ENCODE results near the gene CFI. TPM values are rescaled to one million over a fixed set of nuclear protein-coding genes. Genes with fewer than 3 reads are reported as not detected.

CFI gene
- total RNA-seq, 2 experiments from 2014 or later = not detected

DNA sequence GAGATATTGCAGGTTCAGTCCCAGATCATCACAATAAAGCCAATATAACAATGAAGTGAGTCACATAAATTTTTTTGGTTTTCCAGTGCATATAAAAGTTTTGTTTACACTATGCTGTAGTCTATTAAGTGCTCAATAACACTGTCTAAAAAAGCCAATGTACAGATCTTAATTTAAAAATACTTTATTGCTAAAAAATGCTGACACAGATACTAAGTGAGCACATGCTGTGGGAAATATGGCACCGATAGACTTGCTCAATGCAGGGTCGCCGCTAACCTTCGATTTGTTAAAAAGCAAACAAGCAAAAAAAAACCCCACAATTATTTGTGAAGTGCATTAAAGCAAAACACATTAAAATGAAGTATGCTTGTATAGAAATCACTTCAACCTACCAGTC lies 82.2 kb downstream of the CFI start:
- TF ChIP-seq, protein P1, sequence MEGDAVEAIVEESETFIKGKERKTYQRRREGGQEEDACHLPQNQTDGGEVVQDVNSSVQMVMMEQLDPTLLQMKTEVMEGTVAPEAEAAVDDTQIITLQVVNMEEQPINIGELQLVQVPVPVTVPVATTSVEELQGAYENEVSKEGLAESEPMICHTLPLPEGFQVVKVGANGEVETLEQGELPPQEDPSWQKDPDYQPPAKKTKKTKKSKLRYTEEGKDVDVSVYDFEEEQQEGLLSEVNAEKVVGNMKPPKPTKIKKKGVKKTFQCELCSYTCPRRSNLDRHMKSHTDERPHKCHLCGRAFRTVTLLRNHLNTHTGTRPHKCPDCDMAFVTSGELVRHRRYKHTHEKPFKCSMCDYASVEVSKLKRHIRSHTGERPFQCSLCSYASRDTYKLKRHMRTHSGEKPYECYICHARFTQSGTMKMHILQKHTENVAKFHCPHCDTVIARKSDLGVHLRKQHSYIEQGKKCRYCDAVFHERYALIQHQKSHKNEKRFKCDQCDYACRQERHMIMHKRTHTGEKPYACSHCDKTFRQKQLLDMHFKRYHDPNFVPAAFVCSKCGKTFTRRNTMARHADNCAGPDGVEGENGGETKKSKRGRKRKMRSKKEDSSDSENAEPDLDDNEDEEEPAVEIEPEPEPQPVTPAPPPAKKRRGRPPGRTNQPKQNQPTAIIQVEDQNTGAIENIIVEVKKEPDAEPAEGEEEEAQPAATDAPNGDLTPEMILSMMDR (conservative IDR thresholded peaks at IDR 0.05; ENCODE audit: low read length) = no peak
- TF ChIP-seq EZH2phosphoT487 (IDR thresholded peaks at IDR 0.05; ENCODE audit: borderline replicate concordance, low read depth, low read length) = no peak
- no peak for DNase-seq (ENCODE audit: low spot score)
- Histone ChIP-seq H3K4me3 (ENCODE audit: low read depth, low read length, poor library complexity, severe bottlenecking) (no peak overlapping the region), H3K4me1 (ENCODE audit: insufficient read depth, low read length, poor library complexity, severe bottlenecking) (peaks cover 13% of the 10 kb centered on the region), H3K9me2 (ENCODE audit: insufficient read depth, low read length) (no peaks in the 10 kb centered on the region), H2AFZ (ENCODE audit: low read length) (no peak overlapping the region), H3K36me3 (ENCODE audit: insufficient read depth, low read length) (peaks cover 38% of the 10 kb centered on the region), H3K9me3 (ENCODE audit: low read length) (peaks cover 3% of the 10 kb centered on the region; the same call in 1 of the 2 replicates), H3K4me2 (ENCODE audit: low read length) (no peak overlapping the region), H3K79me2 (ENCODE audit: insufficient read depth, low read depth, low read length) (peaks cover 5% of the 10 kb centered on the region; the same call in 1 of the 2 replicates), H4K20me1 (ENCODE audit: insufficient read depth, low read length) (no peaks in the 10 kb centered on the region), H3K27ac (ENCODE audit: low read depth, low read length, poor library complexity, severe bottlenecking) (no peak overlapping the region)
- ChIA-PET CTCF (ENCODE audit: unreplicated experiment) (no interaction called here), POLR2A (no interaction called here)
- no TSS peak for BruUV-seq (replicated peaks)
- intact Hi-C loops (cut with micrococcal nuclease; ENCODE audit: unreplicated experiment) = no loop called here

DNA sequence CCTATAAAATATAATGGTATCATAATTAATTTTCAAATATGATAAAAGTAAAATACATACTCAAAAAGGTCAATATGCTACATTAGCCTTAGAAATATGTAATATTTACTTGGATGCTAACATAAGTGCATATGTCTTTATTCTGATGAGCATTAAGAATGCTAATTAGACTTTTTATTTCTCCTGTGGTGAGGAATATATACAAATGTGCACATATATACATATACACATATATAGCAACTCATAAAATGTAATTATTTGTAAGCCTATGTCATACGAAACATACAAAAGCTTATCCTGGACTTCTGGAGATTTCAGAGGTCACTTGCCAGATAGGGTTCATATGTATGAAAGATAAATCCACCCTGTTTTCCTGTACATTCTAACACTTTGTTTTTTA lies 83.0 kb downstream of the CFI start:
- intact Hi-C loops (cut with micrococcal nuclease; ENCODE audit: unreplicated experiment) = no loop called here
- no peaks in the 10 kb centered on the region for H3K9me2 ChIP-seq (ENCODE audit: insufficient read depth, low read length)
- H3K4me3 ChIP-seq (ENCODE audit: low read depth, low read length, poor library complexity, severe bottlenecking) = no peak overlapping the region
- TF ChIP-seq, protein P1 (conservative IDR thresholded peaks at IDR 0.05; ENCODE audit: low read length) = no peak
- TF ChIP-seq EZH2phosphoT487 (IDR thresholded peaks at IDR 0.05; ENCODE audit: borderline replicate concordance, low read depth, low read length) = no peak
- peaks cover 12% of the 10 kb centered on the region for H3K4me1 ChIP-seq (ENCODE audit: insufficient read depth, low read length, poor library complexity, severe bottlenecking)
- H3K4me2 ChIP-seq (ENCODE audit: low read length) = no peak overlapping the region
- H3K36me3 ChIP-seq (ENCODE audit: insufficient read depth, low read length) = peaks cover 46% of the 10 kb centered on the region
- DNase-seq (ENCODE audit: low spot score) = no peak
- BruUV-seq (replicated peaks) = no TSS peak
- no peaks in the 10 kb centered on the region for H4K20me1 ChIP-seq (ENCODE audit: insufficient read depth, low read length)
- CTCF ChIA-PET (ENCODE audit: unreplicated experiment) = no interaction called here
- peaks cover 3% of the 10 kb centered on the region; the same call in 1 of the 2 replicates for H3K9me3 ChIP-seq (ENCODE audit: low read length)
- no peak overlapping the region for H2AFZ ChIP-seq (ENCODE audit: low read length)
- POLR2A ChIA-PET = no interaction called here
- peaks cover 5% of the 10 kb centered on the region; the same call in 1 of the 2 replicates for H3K79me2 ChIP-seq (ENCODE audit: insufficient read depth, low read depth, low read length)
- H3K27ac ChIP-seq (ENCODE audit: low read depth, low read length, poor library complexity, severe bottlenecking) = no peak overlapping the region

GRCh38 chr4:109713500-109713899 lies 88.3 kb downstream of the CFI start:
- ChIA-PET POLR2A (interaction anchor here (0.8 kb wide), 1 partner anchor 10 kb away, joined by 5 read pairs; the partner anchor contains the start of gene CASP6), CTCF (ENCODE audit: unreplicated experiment) (no interaction called here)
- H3K4me1 ChIP-seq (ENCODE audit: insufficient read depth, low read length, poor library complexity, severe bottlenecking) = no peaks in the 10 kb centered on the region
- no peak overlapping the region for H3K4me3 ChIP-seq (ENCODE audit: low read depth, low read length, poor library complexity, severe bottlenecking)
- H3K79me2 ChIP-seq (ENCODE audit: insufficient read depth, low read depth, low read length) = no peaks in the 10 kb centered on the region
- no peak overlapping the region for H3K4me2 ChIP-seq (ENCODE audit: low read length)
- H2AFZ ChIP-seq (ENCODE audit: low read length) = no peak overlapping the region
- TF ChIP-seq EZH2phosphoT487 (IDR thresholded peaks at IDR 0.05; ENCODE audit: borderline replicate concordance, low read depth, low read length) = no peak
- TF ChIP-seq, protein P1 (conservative IDR thresholded peaks at IDR 0.05; ENCODE audit: low read length) = no peak
- H4K20me1 ChIP-seq (ENCODE audit: insufficient read depth, low read length) = 0 out of 2 replicates have a peak, but pooled peaks cover 4% of the 10 kb centered on the region
- BruUV-seq (replicated peaks) = no TSS peak
- no peak overlapping the region for H3K27ac ChIP-seq (ENCODE audit: low read depth, low read length, poor library complexity, severe bottlenecking)
- peaks cover 52% of the 10 kb centered on the region for H3K36me3 ChIP-seq (ENCODE audit: insufficient read depth, low read length)
- intact Hi-C loops (cut with micrococcal nuclease; ENCODE audit: unreplicated experiment) = no loop called here
- 0 out of 2 replicates have a peak, but pooled peaks cover 3% of the 10 kb centered on the region for H3K9me3 ChIP-seq (ENCODE audit: low read length)
- no peaks in the 10 kb centered on the region for H3K9me2 ChIP-seq (ENCODE audit: insufficient read depth, low read length)
- no peak for DNase-seq (ENCODE audit: low spot score)
